SIG-M5 treated with dmso at 0.1 percent for 504 hours (cell line): ENCODE data around the gene DPF3.

Experiments used
- DNase-seq: peaks from one replicate; lab custom pipeline; 2025; ENCODE audit not compliant: unreplicated experiment; lab: John Stamatoyannopoulos, UW

The DPF3 gene

GRCh38 chr14:72651081-72651480 is 242.8 kb downstream of the DPF3 start:
- DNase-seq = no peak

- no peak for DNase-seq
Observed at GRCh38 chr14:72649603-72650227, 244.2 kb downstream of the DPF3 start.

GRCh38 chr14:72647782-72648181 is 246.1 kb downstream of the DPF3 start:
- no peak for DNase-seq

- no peak for DNase-seq
Observed at GRCh38 chr14:72646861-72647528, 246.9 kb downstream of the DPF3 start.

GRCh38 chr14:72645706-72646105 is 248.2 kb downstream of the DPF3 start:
- no peak for DNase-seq

GRCh38 chr14:72644758-72645489 is 249.0 kb downstream of the DPF3 start:
- no peak for DNase-seq

- no peak for DNase-seq
Observed at GRCh38 chr14:72644038-72644437, 249.9 kb downstream of the DPF3 start.

GRCh38 chr14:72643317-72643801 is 250.5 kb downstream of the DPF3 start:
- DNase-seq = no peak

- DNase-seq = no peak
Observed at GRCh38 chr14:72640911-72641485, 252.9 kb downstream of the DPF3 start.

- no peak for DNase-seq
Observed at GRCh38 chr14:72638021-72638420, 255.9 kb downstream of the DPF3 start.

GRCh38 chr14:72636871-72637270 is 257.0 kb downstream of the DPF3 start:
- DNase-seq = no peak

- DNase-seq = no peak
Observed at GRCh38 chr14:72636094-72636493, 257.8 kb downstream of the DPF3 start.

GRCh38 chr14:72634691-72635616 is 258.9 kb downstream of the DPF3 start:
- no peak for DNase-seq

GRCh38 chr14:72633551-72633950 is 260.4 kb downstream of the DPF3 start:
- DNase-seq = no peak

GRCh38 chr14:72632727-72633126 is 261.2 kb downstream of the DPF3 start:
- no peak for DNase-seq

- no peak for DNase-seq
Observed at GRCh38 chr14:72631401-72631800, 262.5 kb downstream of the DPF3 start.

- DNase-seq = no peak
Observed at GRCh38 chr14:72630374-72630773, 263.5 kb downstream of the DPF3 start.

- no peak for DNase-seq
Observed at GRCh38 chr14:72629534-72629933, 264.4 kb downstream of the DPF3 start.

GRCh38 chr14:72625689-72626088 is 268.2 kb downstream of the DPF3 start:
- DNase-seq = no peak

- no peak for DNase-seq
Observed at GRCh38 chr14:72621387-72622065, 272.4 kb downstream of the DPF3 start.
